ENCODE measurements around the gene SLC16A12. TPM values are rescaled to one million over a fixed set of nuclear protein-coding genes. Genes with fewer than 3 reads are reported as not detected.
"Not testable (repeated sequence)": the region's sequence is repeated elsewhere in the genome, so short reads cannot be mapped to it uniquely, and the experiment has no call there.

SLC16A12 gene
- total RNA-seq, 4 donors from 2014 or later, result 0.72 to 5.8 (median 3.0) TPM

DNA sequence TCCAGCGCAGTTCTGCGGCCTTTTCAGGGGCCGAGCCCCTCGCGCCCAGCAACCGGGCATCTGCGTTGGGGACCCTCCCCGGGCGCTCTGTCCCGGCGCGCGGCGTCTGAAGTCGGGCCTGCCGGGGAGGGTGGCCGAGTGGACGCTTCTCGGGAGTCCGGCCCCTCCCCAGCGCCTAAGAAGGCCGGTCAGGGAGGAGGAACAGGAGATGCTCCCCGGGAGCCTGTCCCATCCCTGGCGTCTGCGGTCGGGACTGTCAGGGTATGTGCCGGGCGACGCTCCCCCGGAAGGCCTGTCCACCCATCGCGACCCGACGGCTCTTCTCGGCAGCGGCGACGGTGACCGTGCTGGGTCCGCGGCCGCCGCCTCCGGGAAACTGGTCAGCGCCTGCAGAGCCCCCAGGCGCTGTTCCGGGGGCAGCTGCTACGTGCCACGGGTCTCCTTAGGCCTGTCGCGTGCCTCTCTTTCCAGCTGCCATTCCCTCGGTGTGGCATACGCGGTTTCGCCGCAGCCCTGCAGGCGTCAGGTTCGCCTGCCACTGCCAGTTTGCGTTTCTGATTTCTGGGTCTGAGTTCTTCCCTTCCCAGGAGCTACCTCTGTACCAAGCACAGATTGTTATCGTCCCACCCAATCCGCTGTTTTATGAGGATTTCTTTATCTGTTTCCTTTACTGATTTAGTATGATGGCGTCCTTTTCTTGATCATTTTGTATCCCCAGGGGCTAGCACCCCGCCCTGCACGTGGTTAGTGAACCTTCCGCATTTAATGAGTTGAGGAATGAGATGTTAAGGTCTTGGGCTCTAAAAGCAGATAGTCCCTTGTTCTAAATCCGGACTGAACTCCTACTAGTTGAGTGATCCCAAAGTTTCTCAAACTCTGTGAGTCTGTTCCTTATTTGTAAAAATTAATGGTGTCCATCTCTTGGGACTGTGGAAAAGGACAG, 120.2 kb downstream of the SLC16A12 start:
- TF ChIP-seq, protein P1, sequence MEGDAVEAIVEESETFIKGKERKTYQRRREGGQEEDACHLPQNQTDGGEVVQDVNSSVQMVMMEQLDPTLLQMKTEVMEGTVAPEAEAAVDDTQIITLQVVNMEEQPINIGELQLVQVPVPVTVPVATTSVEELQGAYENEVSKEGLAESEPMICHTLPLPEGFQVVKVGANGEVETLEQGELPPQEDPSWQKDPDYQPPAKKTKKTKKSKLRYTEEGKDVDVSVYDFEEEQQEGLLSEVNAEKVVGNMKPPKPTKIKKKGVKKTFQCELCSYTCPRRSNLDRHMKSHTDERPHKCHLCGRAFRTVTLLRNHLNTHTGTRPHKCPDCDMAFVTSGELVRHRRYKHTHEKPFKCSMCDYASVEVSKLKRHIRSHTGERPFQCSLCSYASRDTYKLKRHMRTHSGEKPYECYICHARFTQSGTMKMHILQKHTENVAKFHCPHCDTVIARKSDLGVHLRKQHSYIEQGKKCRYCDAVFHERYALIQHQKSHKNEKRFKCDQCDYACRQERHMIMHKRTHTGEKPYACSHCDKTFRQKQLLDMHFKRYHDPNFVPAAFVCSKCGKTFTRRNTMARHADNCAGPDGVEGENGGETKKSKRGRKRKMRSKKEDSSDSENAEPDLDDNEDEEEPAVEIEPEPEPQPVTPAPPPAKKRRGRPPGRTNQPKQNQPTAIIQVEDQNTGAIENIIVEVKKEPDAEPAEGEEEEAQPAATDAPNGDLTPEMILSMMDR (IDR thresholded peaks at IDR 0.05), result no peak
- peak; percentile 74 for ATAC-seq (ENCODE audit: low FRiP score)
- no peak for DNase-seq (ENCODE audit: low spot score)

DNA sequence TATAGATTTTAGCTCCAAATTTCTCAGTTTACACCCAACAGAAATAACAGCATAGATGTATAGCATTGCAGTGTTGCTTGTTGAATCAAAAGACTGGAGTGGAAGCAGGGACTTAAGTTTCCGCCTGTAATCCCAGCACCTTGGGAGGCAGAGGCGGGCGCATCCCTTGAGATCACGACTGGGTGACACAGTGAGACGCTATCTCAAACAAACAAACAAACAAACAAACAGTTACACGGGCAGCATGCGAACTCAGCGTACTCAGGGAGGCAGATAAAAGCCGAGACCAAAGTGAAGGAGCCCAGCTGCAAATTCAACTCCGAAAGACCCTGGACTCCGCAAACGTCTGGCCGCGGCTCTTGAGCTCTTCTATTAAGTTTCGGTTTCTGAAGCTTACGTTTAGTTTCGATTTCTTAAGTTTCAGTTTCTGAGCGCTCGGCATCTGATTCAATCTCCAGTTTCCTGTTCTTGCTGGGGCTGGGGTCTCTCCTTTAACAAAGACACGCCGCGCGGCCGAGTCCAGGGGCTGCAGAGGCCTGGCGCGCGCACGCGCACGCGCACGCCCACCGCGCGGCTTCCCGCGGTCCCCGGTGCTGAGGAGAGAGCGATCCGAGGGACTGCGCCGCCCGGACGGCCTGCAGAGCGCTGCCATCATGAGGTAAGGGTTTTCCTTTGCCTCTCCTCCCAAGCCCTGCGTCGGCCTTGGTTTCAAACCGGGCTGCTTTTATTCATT, 121.1 kb downstream of the SLC16A12 start, which contains the start of gene IFIT5:
IFIT5 (plus strand) TSS at position 423 of the 733 bp plus-strand sequence; CDS start at position 654, 231 bp downstream.
- TF ChIP-seq, protein P1 (IDR thresholded peaks at IDR 0.05), result no peak
- ATAC-seq (ENCODE audit: low FRiP score), result peak; percentile 80
- no peak for DNase-seq (ENCODE audit: low spot score)

DNA sequence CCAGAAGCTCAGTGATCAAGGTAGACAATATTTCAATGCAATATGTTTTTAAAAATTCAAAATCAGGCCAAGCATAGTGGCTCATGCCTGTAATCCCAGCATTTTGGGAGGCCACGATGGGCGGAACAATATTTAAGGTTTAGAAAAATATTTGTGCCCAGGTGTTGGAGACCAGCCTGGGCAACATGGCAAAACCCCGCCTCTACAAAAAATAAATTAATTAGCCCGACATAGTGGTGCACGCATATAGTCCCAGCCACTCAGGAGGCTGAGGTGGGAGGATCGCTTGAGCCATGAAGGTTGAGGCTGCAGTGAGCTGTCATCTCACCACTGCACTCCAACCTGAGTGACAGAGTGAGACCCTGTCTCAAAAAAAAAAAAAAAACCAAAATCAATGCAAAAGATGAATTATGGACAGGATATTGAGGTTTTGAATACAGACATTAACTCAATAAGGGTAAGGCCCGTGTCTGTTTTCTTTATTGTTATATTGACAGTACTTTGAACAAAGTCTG, 121.9 kb downstream of the SLC16A12 start:
- no peak for ATAC-seq (ENCODE audit: low FRiP score)
- TF ChIP-seq, protein P1 (IDR thresholded peaks at IDR 0.05), result no peak
- DNase-seq (ENCODE audit: low spot score), result no peak

DNA sequence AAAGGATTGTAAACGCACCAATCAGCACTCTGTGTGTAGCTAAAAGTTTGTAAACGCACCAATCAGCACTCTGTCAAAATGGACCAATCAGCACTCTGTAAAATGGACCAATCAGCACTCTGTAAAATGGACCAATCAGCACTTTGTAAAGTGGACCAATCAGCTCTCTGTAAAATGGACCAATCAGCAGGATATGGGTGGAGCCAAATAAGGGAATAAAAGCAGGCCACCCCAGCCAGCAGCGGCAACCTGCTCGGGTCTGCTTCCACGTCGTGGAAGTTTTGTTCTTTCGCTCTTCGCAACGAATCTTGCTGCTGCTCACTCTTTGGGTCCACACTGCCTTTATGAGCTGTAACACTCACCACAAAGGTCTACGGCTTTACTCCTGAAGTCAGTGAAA, 123.1 kb downstream of the SLC16A12 start:
- not testable (repeated sequence) for DNase-seq (ENCODE audit: low spot score)

DNA sequence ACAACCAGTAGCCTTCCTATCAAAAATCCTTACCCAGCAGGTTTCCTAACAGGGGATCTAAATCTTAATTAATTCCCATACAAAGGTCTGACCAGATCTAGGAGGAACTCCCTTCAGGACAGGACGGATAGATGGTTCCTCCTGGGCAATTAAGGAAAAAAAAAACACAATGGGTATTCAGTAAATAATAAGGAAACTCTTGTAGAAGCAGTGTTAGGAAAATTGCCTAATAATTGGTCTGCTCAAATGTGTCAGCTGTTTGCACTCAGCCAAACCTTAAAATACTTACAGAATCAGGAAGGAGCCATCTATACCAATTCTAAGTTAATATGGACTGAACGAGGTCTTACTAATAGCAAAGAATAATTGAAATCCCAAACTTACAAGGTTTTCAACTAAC, 124.3 kb downstream of the SLC16A12 start:
- DNase-seq (ENCODE audit: low spot score); ATAC-seq (ENCODE audit: low FRiP score): not testable (repeated sequence)

More for the DNA sequence above, 123.1 kb downstream of the SLC16A12 start:
- not testable (repeated sequence) for ATAC-seq (ENCODE audit: low FRiP score)

DNA sequence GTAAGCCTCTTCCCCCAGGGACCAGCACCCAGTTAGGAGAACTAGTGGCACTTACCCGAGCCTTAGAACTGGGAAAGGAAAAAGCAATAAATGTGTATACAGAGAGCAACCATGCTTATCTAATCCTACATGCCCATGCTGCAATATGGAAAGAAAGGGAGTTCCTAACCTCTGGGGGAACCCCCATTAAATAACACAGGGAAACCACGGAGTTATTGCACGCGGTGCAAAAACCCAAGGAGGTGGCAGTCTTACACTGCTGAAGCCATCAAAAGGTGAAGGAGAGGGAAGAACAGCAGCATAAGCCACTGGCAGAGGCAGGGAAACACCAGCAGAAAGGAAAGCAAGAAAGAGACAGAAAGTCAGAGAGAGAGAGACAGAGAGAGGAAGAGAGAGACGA, 124.8 kb downstream of the SLC16A12 start:
- DNase-seq (ENCODE audit: low spot score); ATAC-seq (ENCODE audit: low FRiP score): not testable (repeated sequence)

DNA sequence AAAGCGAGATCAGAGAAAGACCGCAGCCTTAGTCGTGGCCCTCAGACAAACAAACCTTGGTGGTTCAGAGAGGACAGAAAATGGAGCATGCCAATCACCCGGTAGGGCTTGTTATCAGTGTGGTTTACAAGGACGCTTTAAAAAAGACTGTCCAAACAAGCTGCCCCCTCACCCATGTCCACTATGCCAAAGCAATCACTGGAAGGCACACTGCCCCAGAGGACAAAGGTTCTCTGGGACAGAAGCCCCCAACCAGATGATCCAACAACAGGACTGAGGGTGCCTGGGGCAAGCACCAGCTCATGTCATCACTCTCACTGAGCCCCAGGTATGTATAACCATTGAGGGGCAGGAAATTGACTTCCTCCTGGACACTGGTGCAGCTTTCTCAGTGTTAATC, 126.1 kb downstream of the SLC16A12 start:
- ATAC-seq (ENCODE audit: low FRiP score); DNase-seq (ENCODE audit: low spot score): not testable (repeated sequence)

DNA sequence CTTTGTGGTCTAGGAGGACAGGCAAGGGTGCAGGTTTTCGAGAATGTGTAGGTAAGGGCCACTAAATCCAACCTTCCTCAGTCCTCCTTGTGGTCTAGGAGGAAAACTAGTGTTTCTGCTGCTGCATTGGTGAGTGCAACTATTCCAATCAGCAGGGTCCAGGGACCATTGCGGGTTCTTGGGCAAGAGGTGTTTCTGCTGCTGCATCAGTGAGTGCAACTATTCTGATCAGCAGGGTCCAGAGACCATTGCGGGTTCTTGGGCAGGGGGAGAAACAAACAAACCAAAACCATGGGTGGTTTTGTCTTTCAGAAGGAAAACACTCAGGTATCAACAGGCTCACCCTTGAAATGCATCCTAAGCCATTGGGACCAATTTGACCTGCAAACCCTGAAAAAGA, 127.6 kb downstream of the SLC16A12 start:
- not testable (repeated sequence) for DNase-seq (ENCODE audit: low spot score); ATAC-seq (ENCODE audit: low FRiP score)

DNA sequence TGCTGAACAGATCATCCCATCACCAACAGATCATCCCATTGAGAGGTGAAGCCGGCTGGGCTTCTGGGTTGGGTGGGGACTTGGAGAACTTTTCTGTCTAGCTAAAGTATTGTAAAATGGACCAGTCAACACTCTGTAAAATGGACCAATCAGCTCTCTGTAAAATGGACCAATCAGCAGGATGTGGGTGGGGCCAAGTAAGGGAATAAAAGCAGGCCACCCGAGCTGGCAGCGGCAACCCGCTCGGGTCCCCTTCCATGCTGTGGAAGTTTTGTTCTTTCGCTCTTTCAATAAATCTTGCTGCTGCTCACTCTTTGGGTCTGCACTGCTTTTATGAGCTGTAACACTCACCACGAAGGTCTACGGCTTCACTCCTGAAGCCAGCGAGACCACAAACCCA, 129.2 kb downstream of the SLC16A12 start:
- DNase-seq (ENCODE audit: low spot score); ATAC-seq (ENCODE audit: low FRiP score): not testable (repeated sequence)
